ENCODE measurements around the gene ODAPH. TPM values are rescaled to one million over a fixed set of nuclear protein-coding genes. Genes with fewer than 3 reads are reported as not detected.

The ODAPH gene
- total RNA-seq, 1 donor from 2014 or later: not detected

DNA sequence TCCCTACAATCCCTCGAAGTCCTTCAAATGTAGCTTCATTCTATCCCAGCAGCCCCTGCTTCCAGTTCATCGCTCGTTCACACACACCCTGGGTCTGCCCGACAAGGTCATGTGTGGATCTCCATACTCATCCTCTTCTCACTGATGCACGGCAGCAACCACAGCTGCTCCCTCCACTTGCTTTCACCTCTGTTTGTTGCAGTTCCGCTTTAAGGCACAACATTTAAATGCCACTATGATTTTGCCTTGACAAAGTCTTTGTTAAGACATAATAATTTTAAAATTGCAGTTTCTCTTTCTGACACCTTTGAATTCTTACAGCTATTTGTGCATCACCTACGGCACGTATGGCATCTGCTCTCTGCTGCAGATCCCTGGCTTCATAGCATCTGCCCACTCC, 1.8 kb downstream of the ODAPH start:
- no peak overlapping the region for H3K4me3 ChIP-seq
- no peaks in the 10 kb centered on the region for H3K27me3 ChIP-seq (ENCODE audit: low read depth)
- no peak for TF ChIP-seq CTCF (IDR thresholded peaks at IDR 0.05)
- intact Hi-C loops (cut with DNase I): no loop called here
- H3K4me1 ChIP-seq: no peaks in the 10 kb centered on the region
- ATAC-seq (no peak), DNase-seq (no peak)
- H3K27ac ChIP-seq: no peak overlapping the region
- no peaks in the 10 kb centered on the region for H3K36me3 ChIP-seq
- H3K9me3 ChIP-seq: no peaks in the 10 kb centered on the region

DNA sequence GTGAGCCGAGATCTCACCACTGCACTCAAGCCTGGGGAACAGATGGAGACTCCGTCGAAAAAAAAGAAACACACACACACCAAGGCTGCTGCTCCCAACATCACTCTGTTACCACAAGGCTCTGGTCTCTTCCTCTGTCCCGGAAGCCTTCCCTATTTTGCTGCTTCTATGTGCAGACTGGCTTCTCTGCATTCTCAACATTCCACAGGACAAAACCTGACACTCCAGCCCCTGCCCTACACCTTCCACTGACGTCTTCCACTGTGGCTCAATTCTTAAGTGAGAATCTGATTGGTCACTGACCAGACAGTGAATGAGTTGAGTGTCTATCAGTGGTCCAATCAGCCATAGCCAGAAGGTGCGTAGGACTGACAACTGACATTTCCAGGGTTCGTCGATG, 5.9 kb downstream of the ODAPH start:
- Histone ChIP-seq H3K4me3 (no peak overlapping the region), H3K27ac (no peak overlapping the region), H3K36me3 (no peaks in the 10 kb centered on the region), H3K27me3 (ENCODE audit: low read depth) (no peaks in the 10 kb centered on the region), H3K9me3 (no peaks in the 10 kb centered on the region), H3K4me1 (no peaks in the 10 kb centered on the region)
- intact Hi-C loops (cut with DNase I): no loop called here
- DNase-seq: no peak
- peak; percentile 84 to 91 for ATAC-seq
- TF ChIP-seq CTCF (IDR thresholded peaks at IDR 0.05): no peak

DNA sequence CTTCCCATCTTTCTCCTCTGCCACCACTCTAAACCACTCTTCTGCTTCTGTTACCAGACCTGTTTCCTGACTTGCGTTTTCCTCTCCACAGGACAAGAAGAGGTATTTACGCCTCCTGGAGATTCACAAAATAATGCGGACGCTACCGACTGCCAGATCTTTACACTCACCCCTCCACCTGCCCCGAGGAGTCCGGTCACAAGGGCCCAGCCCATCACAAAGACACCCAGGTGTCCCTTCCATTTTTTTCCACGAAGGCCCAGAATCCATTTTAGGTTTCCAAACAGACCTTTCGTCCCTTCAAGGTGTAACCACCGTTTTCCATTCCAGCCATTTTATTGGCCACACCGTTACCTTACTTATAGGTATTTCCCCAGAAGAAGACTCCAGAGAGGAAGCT, 8.2 kb downstream of the ODAPH start:
- Histone ChIP-seq H3K4me3 (no peak overlapping the region), H3K36me3 (no peaks in the 10 kb centered on the region), H3K27me3 (ENCODE audit: low read depth) (no peaks in the 10 kb centered on the region), H3K9me3 (no peaks in the 10 kb centered on the region), H3K4me1 (no peaks in the 10 kb centered on the region), H3K27ac (no peak overlapping the region)
- no peak for DNase-seq
- intact Hi-C loops (cut with DNase I): no loop called here
- no peak for TF ChIP-seq CTCF (IDR thresholded peaks at IDR 0.05)
- ATAC-seq: no peak

DNA sequence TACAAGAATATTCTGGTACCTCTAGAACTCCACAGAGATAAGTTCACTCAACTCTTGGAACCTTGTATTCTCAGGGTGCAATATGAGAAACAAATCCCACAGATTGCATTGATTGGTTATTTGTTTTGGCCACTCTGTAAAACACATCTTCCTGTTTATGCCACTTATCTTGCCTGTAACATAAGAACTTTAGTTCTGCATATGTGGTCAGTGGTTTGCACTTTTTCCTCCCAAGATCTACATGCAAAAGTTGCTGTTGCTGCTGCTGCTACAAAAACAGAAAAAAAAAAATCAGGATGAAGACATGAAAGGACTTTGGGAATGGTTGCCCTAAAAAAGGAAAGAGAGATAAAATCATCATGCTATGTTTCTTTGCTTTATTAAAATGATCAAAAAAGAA, 9.6 kb downstream of the ODAPH start:
- DNase-seq (no peak), ATAC-seq (no peak)
- TF ChIP-seq CTCF (IDR thresholded peaks at IDR 0.05): no peak
- intact Hi-C loops (cut with DNase I): no loop called here
- Histone ChIP-seq H3K4me3 (no peak overlapping the region), H3K36me3 (no peaks in the 10 kb centered on the region), H3K9me3 (no peaks in the 10 kb centered on the region), H3K4me1 (no peaks in the 10 kb centered on the region), H3K27me3 (ENCODE audit: low read depth) (no peaks in the 10 kb centered on the region), H3K27ac (no peak overlapping the region)

GRCh38 chr4:75566911-75567310, 11.0 kb downstream of the ODAPH start:
- no peak overlapping the region for H3K27ac ChIP-seq
- H3K9me3 ChIP-seq: no peaks in the 10 kb centered on the region
- ATAC-seq (no peak), DNase-seq (no peak)
- no peaks in the 10 kb centered on the region for H3K4me1 ChIP-seq
- intact Hi-C loops (cut with DNase I): no loop called here
- no peak overlapping the region for H3K4me3 ChIP-seq
- no peak for TF ChIP-seq CTCF (IDR thresholded peaks at IDR 0.05)
- no peaks in the 10 kb centered on the region for H3K27me3 ChIP-seq (ENCODE audit: low read depth)
- H3K36me3 ChIP-seq: no peaks in the 10 kb centered on the region

DNA sequence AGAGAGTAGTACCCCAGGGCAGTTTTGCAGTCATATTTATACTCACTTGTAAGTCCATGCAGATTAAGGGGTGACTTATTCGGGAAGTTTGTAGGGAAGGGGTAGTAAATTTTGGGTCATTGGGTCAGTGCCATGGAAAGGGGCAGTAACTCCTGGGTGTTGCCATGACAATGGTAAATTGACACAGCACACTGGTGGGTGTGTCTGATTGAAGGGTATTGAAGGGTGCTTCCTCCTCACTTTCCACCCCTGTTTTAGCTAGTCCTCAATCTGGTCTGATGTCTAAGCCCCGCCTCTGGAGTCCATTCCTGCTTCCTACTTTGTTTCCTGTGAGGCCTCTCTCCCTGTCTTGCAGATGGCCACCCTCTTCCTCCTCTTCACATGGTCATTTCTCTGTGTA, 11.9 kb downstream of the ODAPH start:
- Histone ChIP-seq H3K9me3 (no peaks in the 10 kb centered on the region), H3K36me3 (no peaks in the 10 kb centered on the region), H3K27me3 (ENCODE audit: low read depth) (no peaks in the 10 kb centered on the region), H3K27ac (no peak overlapping the region), H3K4me3 (no peak overlapping the region), H3K4me1 (no peaks in the 10 kb centered on the region)
- TF ChIP-seq CTCF (IDR thresholded peaks at IDR 0.05): no peak
- ATAC-seq: no peak
- no peak for DNase-seq
- intact Hi-C loops (cut with DNase I): no loop called here

Data from lower lobe of right lung (tissue), 2 donors.